ENCODE results near the gene PPP1R26.

Gene PPP1R26

GRCh38 chr9:135489188-135489906 lies 9.8 kb downstream of the PPP1R26 start:
- DNase-seq (ENCODE audit: low read depth): no peak

- no peak for DNase-seq (ENCODE audit: low read depth)
Observed at GRCh38 chr9:135490166-135490870, 10.7 kb downstream of the PPP1R26 start.

GRCh38 chr9:135490980-135491464 lies 11.4 kb downstream of the PPP1R26 start:
- DNase-seq (ENCODE audit: low read depth): no peak

- no peak for DNase-seq (ENCODE audit: low read depth)
Observed at GRCh38 chr9:135491764-135492163, 12.2 kb downstream of the PPP1R26 start.

GRCh38 chr9:135492886-135493669 lies 13.5 kb downstream of the PPP1R26 start:
- DNase-seq (ENCODE audit: low read depth): no peak

- no peak for DNase-seq (ENCODE audit: low read depth)
Observed at GRCh38 chr9:135494791-135495559, 15.4 kb downstream of the PPP1R26 start.

GRCh38 chr9:135498381-135499126 lies 19.0 kb downstream of the PPP1R26 start:
- DNase-seq (ENCODE audit: low read depth): no peak

- peak; percentile 86 for DNase-seq (ENCODE audit: low read depth)
Observed at GRCh38 chr9:135499326-135500070, 19.9 kb downstream of the PPP1R26 start.

- peak; percentile 62 for DNase-seq (ENCODE audit: low read depth)
Observed at GRCh38 chr9:135500071-135500524, 20.5 kb downstream of the PPP1R26 start.

GRCh38 chr9:135500525-135501260 lies 21.1 kb downstream of the PPP1R26 start, which contains the start of gene MRPS2:
Gene MRPS2 (plus strand): TSS chr9:135500682. CDS start chr9:135500711, 29 bp downstream.
- DNase-seq (ENCODE audit: low read depth): peak; percentile 77

- no peak for DNase-seq (ENCODE audit: low read depth)
Observed at GRCh38 chr9:135501261-135502167, 21.9 kb downstream of the PPP1R26 start.

- no peak for DNase-seq (ENCODE audit: low read depth)
Observed at GRCh38 chr9:135502168-135502872, 22.7 kb downstream of the PPP1R26 start.

- DNase-seq (ENCODE audit: low read depth): no peak
Observed at GRCh38 chr9:135502873-135503321, 23.3 kb downstream of the PPP1R26 start.

GRCh38 chr9:135503371-135504261 lies 24.0 kb downstream of the PPP1R26 start:
- no peak for DNase-seq (ENCODE audit: low read depth)

- peak; percentile 74 for DNase-seq (ENCODE audit: low read depth)
Observed at GRCh38 chr9:135504262-135505243, 25.0 kb downstream of the PPP1R26 start.
